MCF 10A (cell line): ENCODE measurements around the gene TRIM9. TPM values are rescaled to one million over a fixed set of nuclear protein-coding genes. Genes with fewer than 3 reads are reported as not detected.

ENCODE experiments used
- BruUV-seq: library from RNA; stranded (reverse); fragments of 400-500 nt; replicated peaks from 2 replicates; lab custom pipeline; 2021; lab: Mats Ljungman, UMichigan
- CTCF ChIA-PET: fragments of 300-600 bp; sonication (Branson Sonifier 250); formaldehyde crosslinking; extraction: SDS; loops from one replicate; lab custom pipeline; 2021; ENCODE audit warnings: antibody characterized with exemption, inconsistent platforms; lab: Yijun Ruan, JAX
- POLR2A ChIA-PET: fragments of 300-600, 350-650 bp; sonication (Branson Sonifier 250); formaldehyde crosslinking; extraction: SDS; loops from one replicate; lab custom pipeline; 2020; ENCODE audit warnings: antibody characterized with exemption, inconsistent platforms; lab: Yijun Ruan, JAX
- DNase-seq: peaks from one replicate; pipeline ENCODE4 v3.0.0-alpha.2; 2018; ENCODE audit not compliant: unreplicated experiment
- H3K27ac Mint-ChIP-seq: one replicate; pipeline ENCODE4 v1.8.0; 2022; ENCODE audit warnings: mild to moderate bottlenecking, low read depth, mixed read lengths; ENCODE audit not compliant: unreplicated experiment
- H3K27me3 Mint-ChIP-seq: one replicate; pipeline ENCODE4 v1.8.0; 2022; ENCODE audit warnings: mixed read lengths; ENCODE audit not compliant: insufficient read depth, unreplicated experiment
- H3K36me3 Mint-ChIP-seq: one replicate; pipeline ENCODE4 v1.8.0; 2022; ENCODE audit warnings: mild to moderate bottlenecking, moderate library complexity, mixed read lengths; ENCODE audit not compliant: insufficient read depth, unreplicated experiment
- H3K4me1 Mint-ChIP-seq: one replicate; pipeline ENCODE4 v1.8.0; 2022; ENCODE audit warnings: mixed read lengths; ENCODE audit not compliant: insufficient read depth, unreplicated experiment
- H3K4me3 Mint-ChIP-seq: one replicate; pipeline ENCODE4 v1.8.0; 2022; ENCODE audit warnings: mild to moderate bottlenecking, moderate library complexity, mixed read lengths; ENCODE audit not compliant: unreplicated experiment
- H3K9me3 Mint-ChIP-seq: one replicate; pipeline ENCODE4 v1.8.0; 2022; ENCODE audit warnings: mixed read lengths; ENCODE audit not compliant: unreplicated experiment
- intact Hi-C: fragments of 100-400 bp; cut with micrococcal nuclease; formaldehyde crosslinking; loops from 2 replicates; pipeline ENCODE4 v1.14.1; 2022
- total RNA-seq: library from RNA; stranded (reverse); gene quantifications from 2 replicates; pipeline ENCODE4 v1.2.3, GENCODE V29; 2022
- TF ChIP-seq, protein P1 (sequence below): fragments of 200-600 bp; IDR thresholded peaks from one replicate; pipeline ENCODE4 v1.8.0; 2022; ENCODE audit warnings: antibody characterized with exemption, mild to moderate bottlenecking; ENCODE audit not compliant: unreplicated experiment

Gene TRIM9
- total RNA-seq, 1 experiment from 2014 or later: 0.19 TPM

DNA sequence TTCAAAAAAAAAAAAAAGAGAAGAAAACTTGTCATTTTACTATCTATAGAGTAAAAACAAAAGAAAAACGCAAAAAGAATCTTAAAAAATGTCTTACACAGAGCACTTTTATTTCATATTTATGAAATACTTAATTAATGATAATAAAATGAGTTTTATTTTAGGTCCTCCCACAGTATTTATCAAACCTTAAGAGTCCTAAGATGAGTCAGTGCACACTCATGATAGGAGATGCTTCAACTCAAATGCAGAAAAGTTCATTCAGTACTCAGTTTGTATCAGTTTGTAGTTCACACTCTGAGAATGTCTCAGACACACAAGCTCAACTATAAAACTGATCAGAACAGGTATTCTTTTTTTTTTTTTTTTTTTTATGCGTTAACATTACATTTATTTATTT, 41.7 kb downstream of the TRIM9 start:
- intact Hi-C loops: no loop called here
- BruUV-seq: no TSS peak
- H3K27ac Mint-ChIP-seq: no peak overlapping the region
- no peaks in the 10 kb centered on the region for H3K27me3 Mint-ChIP-seq
- H3K4me3 Mint-ChIP-seq: no peak overlapping the region
- DNase-seq: no peak
- ChIA-PET CTCF (interaction anchor here (0.7 kb wide), 1 partner anchor 86 kb away, joined by 3 read pairs; no protein-coding TSS in a partner anchor), POLR2A (no interaction called here)
- TF ChIP-seq, protein P1, sequence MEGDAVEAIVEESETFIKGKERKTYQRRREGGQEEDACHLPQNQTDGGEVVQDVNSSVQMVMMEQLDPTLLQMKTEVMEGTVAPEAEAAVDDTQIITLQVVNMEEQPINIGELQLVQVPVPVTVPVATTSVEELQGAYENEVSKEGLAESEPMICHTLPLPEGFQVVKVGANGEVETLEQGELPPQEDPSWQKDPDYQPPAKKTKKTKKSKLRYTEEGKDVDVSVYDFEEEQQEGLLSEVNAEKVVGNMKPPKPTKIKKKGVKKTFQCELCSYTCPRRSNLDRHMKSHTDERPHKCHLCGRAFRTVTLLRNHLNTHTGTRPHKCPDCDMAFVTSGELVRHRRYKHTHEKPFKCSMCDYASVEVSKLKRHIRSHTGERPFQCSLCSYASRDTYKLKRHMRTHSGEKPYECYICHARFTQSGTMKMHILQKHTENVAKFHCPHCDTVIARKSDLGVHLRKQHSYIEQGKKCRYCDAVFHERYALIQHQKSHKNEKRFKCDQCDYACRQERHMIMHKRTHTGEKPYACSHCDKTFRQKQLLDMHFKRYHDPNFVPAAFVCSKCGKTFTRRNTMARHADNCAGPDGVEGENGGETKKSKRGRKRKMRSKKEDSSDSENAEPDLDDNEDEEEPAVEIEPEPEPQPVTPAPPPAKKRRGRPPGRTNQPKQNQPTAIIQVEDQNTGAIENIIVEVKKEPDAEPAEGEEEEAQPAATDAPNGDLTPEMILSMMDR: no peak
- H3K9me3 Mint-ChIP-seq: no peaks in the 10 kb centered on the region
- H3K36me3 Mint-ChIP-seq: no peaks in the 10 kb centered on the region
- H3K4me1 Mint-ChIP-seq: no peaks in the 10 kb centered on the region

DNA sequence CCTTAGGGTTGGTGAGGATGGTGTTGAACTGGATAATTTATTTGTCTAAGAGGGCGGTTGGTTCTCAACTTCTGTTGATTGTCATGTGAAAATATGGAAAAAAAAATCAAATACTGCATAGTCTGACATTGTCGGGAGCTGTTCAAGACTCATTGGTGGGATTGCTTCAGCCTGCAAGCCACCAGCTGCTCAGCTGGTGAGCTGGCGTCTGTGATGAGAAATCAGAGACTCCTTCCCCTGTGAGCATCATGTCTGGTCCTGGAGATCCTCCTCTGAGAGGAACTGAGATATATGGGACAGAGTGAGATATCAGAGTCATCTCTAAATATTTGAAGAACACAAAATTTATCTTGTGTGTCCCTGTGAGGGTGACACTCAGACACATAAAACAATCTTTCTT, 49.9 kb downstream of the TRIM9 start:
- Mint-ChIP-seq H3K4me1 (no peaks in the 10 kb centered on the region), H3K27me3 (no peaks in the 10 kb centered on the region), H3K9me3 (no peaks in the 10 kb centered on the region), H3K36me3 (no peaks in the 10 kb centered on the region), H3K4me3 (no peak overlapping the region), H3K27ac (no peak overlapping the region)
- intact Hi-C loops: no loop called here
- CTCF ChIA-PET: no interaction called here
- TF ChIP-seq, protein P1: no peak
- DNase-seq: no peak
- BruUV-seq: no TSS peak
- POLR2A ChIA-PET: interaction anchor here (1.6 kb wide), 1 partner anchor 13 kb away, joined by 4 read pairs; no protein-coding TSS in a partner anchor

DNA sequence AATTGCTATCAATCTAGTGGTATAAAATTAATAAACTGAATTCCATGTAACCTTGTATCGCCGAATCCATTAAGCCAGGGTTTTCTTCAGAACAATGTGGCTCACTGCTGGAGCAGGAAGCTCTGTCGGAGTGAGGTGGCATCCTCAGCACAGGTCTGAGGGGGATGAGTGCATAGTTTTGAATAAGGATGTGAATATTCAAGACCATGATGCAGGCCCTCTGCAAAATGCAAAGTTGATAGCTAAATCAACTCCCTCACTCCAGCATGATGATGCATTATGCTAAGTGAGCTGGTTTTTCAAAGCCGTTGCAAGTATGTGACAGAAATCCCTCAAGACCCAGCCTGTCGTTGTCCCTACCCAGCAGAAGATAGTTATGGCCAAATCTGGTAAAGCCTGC, 53.0 kb downstream of the TRIM9 start:
- Mint-ChIP-seq H3K27ac (no peak overlapping the region), H3K36me3 (no peaks in the 10 kb centered on the region), H3K9me3 (no peaks in the 10 kb centered on the region), H3K4me1 (no peaks in the 10 kb centered on the region), H3K4me3 (no peak overlapping the region), H3K27me3 (no peaks in the 10 kb centered on the region)
- intact Hi-C loops: no loop called here
- TF ChIP-seq, protein P1: no peak
- no peak for DNase-seq
- POLR2A ChIA-PET: no interaction called here
- CTCF ChIA-PET: no interaction called here
- BruUV-seq: no TSS peak

DNA sequence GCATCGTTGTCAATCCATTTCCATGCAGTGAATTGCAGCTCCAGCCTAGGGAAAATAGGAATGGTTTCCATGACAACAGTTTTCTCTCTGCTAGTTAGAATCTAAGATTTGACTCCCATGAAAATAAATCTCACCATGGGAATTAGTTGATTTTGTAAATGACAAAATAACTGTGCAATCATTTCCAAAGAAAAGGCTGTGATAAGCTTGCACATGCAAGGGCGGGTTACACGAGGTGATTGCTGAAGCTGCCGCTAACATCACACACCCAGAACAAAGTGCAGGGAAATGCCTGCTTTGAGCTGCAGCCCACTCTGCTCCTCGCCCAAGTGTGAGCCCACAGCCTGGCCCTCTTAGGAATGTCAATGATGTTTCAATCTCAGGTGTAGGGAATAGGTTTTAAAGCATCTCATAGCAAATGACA, 53.8 kb downstream of the TRIM9 start:
- ChIA-PET CTCF (no interaction called here), POLR2A (interaction anchor here (0.6 kb wide), 1 partner anchor 64 kb away, joined by 3 read pairs; no protein-coding TSS in a partner anchor)
- TF ChIP-seq, protein P1: no peak
- Mint-ChIP-seq H3K4me3 (no peak overlapping the region), H3K36me3 (no peaks in the 10 kb centered on the region), H3K27me3 (no peaks in the 10 kb centered on the region), H3K27ac (no peak overlapping the region), H3K9me3 (no peaks in the 10 kb centered on the region), H3K4me1 (no peaks in the 10 kb centered on the region)
- intact Hi-C loops: no loop called here
- no peak for DNase-seq
- no TSS peak for BruUV-seq
